Tongue (tissue), 2 donors: ENCODE data around the gene NFIB. TPM values are rescaled to one million over a fixed set of nuclear protein-coding genes. Genes with fewer than 3 reads are reported as not detected.

Experiments used
- DNase-seq: peaks from one replicate; pipeline ENCODE4 v3.0.0-alpha.2; 2015
- total RNA-seq: library from RNA; depleted of rRNA; stranded (reverse); fragments of >200 nt; gene quantifications from one replicate; pipeline ENCODE4 v1.2.3, GENCODE V29; 2014

Gene NFIB
- total RNA-seq = 161 TPM

DNA sequence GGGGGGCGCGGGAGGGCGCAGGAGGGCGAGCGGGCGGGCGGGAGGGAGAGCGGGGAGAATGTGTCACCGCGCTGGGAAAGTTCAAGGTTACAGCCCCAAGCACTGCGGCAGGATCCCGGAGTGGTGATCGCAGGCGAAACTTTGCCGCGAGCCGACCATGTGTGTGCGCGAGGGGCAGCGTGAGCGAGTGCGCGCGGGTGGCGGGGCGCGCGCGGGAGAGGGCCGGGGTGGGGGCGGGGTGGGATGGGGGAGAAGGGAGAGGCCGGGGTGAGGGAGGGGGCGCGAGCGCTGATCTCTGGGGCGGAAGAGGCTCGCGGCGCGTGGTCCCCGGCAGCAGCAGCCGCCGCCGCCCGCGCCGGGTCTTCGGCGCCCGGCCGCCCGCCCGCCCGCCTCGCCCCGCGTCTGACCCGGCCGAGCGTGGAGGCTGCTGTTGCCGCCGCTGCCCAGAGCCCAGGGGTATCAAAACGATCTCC is at the start of gene NFIB:
TSS of gene NFIB (minus strand) at position 191 of the 473 bp plus-strand sequence. CDS start 630 bp downstream, outside the sequence.
- DNase-seq = peak; percentile 85

DNA sequence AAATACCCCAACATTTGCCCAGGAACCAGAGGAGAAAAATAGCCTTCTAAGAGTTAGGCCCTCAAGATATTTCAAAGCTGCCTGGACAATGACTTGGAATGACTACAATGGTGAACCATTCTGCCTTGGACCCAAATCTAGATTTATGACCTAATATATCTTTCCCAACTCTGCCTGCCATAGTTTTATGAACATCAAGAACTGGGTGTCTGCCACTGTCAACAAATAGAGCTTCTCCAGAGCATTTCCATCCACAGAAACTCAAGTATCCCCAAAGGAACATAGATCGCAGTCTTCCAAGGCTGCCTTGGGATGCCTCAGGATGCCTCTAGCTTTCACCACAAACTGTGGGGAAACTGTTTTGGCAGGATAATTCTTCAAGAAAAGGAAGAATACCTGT is 48.2 kb upstream of the NFIB start:
- no peak for DNase-seq

DNA sequence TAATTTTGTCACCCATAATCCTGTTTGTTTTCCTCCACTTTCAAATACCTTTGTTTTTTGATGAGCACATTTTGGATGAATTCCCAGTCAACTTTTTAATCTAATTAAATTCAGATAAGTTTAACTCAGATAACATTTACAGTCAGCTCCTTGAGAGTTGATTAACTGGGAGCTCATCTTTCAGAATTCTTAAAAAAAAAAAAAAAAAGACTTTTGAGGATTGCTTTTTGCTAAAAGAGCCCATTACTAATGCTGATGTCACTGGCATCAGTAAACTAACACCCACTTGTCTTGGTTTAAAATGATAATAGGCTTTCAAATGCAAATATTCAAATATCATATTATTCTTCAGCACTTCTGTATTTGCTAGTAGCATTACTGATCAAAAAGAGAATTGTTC is 47.1 kb upstream of the NFIB start:
- DNase-seq = no peak

DNA sequence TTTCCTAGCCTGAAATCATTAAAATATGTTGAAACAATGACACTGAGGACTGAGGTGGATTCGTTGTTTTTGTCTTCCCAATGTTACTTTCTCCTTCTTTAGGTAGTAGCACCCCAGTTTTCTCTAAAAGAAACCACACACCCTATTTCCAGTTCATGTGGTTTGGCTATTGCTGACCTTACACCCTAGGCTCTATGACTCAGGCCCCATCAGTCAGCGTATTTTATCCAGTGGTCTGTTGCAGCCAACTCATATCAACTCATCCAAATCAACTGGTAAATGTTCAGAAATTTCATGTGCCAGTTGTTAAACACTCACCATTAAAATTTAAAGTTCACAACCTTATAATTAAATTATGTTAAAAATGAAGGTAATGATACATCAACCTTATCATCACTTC is 44.6 kb upstream of the NFIB start:
- no peak for DNase-seq

DNA sequence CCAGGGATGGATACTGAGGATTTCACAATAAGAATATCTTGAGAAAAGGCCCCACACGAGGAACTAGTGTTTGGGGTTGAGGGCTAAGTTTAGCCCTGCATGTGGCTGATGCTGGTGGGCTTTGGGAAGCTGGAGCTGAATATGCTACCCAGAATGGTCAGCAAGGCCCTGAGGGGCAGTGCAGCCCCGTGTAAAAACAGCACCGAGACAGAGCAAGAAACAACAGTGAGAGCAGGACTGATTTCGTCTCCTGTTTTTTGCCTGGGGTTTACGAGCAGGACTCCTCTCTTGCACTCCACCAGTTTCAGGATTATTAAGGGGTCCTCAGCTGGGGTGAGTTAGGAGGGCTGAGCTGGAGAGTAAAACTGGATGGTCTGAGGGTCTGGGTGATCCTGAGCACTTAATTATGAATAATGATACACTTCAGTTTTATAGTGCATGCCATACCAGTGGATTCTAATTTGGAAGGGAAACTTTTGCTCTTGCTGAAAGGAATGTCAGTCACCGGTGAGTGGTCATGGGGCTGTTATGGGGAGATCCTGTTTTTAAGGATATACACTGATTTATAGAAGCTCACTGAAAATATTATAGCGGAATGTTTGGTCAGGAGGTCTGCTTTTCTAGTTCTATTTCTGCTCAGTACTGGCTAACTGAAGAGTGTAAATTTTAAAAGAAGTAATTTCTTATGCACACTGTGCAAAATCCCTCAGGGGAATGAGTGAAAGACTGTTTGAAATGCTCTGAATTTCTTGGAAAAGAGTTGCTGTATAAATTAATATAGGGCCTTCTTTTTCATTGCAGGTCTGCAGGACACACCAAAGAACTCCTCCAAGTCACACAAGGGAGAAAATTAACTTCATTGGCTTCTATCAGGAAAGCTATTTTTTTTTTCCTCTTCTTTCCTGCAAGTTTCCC is 42.7 kb upstream of the NFIB start:
- DNase-seq = peak; percentile 37

DNA sequence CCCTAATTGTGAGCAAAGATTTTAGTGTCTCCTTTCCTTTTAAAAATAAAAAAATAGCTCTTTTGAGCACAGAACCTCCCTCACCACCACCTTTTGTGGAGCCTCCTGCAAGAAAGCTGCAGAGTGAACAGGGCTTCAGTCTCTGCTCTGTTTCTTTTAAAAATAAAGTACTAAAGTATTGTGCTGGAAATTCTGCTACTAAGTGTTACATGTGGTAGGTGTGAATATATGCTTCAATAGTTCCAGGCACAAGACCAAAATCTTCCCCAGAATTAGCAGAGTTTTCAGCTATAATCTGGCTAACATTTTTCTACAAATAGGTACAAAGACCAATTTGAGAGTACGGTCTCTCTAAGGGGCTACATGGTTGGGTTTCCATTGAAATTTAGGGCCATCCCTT is 40.3 kb upstream of the NFIB start:
- DNase-seq = no peak

DNA sequence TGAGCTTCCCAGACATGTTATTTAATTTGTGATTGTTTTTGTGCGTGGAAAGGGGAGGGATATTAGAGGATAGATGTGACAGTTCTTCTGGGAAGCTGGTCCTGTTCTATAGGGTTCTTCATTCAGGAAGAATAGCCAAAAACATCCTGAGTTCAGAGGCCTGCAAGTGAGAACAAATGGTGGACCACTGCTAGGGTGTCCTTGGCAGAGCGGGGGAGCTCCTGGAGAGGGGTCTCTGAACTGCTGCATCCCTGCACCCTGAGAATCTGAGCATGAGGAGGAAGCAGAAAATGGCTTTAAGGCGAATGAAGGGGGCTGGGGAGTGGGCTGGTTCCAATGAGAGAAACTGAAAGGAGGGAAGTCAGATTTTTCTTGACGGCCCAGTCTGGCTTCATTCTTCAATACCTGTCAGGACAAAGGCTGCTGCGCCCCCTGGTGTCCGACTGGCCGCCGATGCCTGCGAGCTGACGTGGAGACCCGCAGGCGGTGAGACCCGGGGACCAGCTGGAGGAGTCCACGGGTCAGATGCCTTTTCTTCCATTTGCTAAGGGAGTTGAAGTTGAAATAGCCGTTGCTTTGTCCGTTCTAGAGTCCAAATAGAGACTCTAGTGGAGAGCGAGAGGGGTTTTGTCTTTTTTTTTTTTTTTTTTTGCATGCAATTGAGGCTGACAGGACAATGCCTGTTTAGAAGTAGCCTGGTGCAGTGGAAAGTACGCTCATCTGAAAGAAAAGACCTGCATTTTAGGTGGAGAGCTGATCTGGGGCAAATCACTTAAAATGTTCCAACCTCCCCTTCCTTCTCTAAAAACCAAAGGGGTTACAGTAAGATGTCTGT is 39.5 kb upstream of the NFIB start:
- DNase-seq = peak; percentile 97

DNA sequence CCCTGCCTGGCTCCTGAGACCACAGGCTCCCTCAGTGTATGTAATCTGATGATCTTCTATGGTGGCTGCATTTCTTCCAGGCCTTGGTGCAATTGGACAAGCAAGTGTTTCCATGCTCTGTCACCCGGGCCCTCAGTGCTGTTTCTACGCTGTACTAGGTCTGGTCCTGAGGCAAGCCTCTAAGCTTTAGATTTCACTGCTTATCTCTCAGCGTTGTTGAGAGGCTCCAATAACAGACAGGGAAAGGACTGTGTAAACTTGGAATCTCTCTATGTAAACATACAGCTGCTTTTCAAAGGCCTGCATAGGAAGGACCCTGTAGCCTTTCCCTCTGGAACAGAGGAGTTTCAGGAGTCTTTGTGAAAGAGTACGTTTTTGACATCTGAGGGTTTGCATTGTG is 38.6 kb upstream of the NFIB start:
- no peak for DNase-seq

DNA sequence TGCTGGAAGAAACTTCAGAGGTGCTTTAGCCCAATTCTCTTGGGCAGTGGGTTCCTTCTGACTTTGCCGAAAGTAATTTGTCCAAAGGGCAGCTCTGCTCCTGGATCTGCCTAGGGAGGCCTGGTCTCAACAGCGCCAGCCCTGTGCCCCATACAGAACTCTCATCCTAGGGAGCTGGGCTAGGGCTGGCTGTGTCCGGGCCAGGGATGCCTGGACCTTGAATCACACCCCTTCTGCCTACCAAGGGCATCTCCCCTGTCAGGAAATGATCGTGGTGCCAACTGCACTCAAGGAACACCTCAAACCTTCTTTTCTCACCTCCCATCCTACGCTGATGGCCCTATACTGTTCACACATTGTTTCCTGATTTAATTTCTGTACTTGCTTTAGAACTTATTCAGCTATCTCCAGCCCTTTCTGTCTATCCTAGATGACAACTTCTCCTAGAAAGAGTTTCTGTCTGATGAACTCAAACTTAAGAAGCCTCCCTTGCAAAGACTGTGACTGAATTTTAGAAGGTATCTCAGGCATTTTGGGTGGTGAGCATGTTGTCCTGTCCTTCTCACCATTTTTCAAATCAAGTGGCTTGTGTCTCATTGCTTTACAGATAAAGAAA is 37.4 kb upstream of the NFIB start:
- no peak for DNase-seq

DNA sequence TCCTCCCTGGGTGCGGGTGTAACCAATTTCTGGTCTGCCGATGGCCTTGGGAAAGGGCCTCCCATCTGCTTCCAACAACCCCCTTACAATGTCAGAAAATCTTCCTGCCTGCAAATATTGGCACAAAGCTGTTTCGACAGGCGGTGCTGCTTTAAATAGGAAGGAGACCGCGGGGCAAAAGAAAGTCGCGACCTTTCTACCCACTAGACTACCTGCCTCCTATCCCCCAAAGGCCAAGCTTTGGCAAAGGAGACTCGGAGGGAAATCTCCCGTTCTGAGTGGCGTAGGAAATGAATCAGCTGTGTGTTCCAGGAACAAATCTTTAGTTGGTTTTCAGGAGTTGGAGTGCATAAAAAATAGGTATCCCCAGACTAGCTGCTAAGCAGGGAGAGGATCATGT is 36.8 kb upstream of the NFIB start:
- peak; percentile 43 for DNase-seq

DNA sequence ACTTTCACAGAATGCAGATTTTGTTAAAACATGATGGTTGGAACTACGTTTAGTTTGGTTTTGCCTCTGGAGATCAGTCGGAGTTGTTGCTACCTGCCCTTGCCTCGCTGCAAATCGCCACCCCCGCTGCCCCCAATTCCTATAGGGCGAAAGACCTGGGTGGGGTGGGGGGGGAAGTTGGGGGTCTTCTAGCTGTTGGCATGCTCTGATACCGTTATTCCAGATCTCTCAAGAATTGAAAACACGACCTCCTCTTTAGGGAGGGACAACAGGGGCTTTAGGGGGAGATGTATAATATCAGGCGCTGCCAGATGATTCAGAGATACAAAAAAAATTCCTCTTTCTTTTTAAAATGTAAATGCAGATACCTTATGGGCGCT is 36.4 kb upstream of the NFIB start:
- no peak for DNase-seq

DNA sequence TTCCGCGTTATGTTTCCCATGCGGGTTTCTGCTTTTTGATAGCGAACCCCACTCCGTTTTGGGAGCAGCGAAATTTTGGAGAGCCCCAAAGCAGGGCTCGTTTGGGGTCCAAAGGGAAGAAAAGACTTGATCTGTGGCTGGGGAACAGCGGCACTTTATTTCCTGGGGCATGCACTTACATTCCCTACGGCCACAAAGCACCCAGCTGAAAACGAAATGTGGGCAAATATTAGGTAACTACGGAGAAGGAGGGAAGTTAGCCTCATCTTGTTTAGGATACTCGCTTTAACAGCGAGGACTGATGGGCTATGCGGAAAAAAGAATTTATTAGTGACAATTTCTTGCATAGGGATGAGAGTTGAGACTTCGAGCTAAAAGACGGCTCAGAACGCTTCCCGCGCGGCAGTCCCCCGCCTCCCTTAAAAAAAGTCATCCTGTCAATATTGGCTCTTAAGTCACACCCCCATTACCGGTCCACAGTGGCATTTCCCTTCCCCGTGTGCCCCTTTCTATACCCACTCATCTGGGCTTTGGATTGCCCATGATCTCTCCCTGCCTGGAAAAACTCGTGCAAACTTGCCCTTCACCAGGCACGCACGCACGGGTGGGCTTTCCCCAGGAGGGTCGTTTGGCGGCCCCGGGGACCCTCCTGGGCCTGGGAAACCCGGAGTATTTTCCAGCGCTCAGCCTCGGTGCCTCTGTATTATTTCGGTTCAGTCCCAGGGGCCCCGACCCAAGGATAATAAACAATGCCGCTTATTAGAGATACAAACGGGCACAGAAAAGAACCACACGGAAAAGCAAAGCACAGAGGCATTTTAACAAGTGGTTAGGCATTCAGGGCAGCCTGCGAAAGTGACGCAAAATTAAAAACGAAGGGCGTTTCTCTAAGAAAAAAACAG is 35.8 kb upstream of the NFIB start:
- peak; percentile 50 for DNase-seq

DNA sequence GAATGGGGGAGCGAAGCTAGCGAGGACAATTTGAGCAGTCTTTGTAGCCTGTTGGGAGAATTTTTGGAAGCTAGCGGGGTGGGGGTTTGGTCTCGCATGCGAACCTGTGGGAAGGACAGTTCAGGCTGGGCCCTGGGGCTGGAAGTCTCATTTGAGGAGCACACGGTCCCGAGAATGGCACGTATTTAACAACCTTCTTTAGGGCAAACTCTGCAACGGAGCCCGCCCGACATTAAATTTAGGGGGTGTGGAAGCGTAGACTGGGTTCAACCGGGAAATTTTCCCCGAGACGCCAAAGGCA is 35.2 kb upstream of the NFIB start:
- no peak for DNase-seq

DNA sequence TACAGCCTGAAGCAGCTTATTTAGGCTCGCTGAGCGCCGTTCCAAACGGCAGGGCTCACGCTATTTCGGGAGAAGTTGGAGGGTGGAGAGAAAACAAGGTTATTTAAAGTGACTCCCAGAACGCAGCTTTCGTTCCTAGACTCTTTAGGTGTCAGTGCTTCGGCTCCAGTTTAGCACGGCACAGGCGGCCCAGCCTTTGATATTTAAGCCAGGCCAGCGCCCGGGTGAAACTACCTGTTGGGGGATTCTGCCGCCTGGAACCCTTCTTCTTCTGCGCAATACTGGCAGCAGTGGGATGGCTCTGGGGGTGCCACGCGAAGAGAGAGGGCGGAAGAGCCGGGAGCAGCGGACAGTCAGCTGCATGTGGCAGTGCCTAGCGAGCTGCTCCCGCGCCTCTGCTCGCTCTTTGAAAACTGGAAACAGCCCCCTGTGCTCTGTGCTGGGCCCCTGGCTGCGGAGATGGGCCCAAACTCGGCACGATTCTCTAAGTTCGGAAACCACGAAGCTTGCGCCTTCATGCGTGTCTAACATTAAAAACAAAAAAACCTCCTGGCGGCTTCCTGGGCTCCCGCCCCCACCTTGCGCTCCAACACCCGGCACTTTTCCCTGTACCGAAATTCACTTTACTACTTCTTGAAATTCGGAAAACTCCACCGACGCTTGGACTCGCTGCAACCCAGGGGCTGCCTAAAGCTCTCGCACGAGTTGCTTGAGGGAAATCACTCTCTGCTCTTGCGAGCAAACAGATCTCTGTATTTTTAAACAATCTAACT is 34.6 kb upstream of the NFIB start:
- peak; percentile 70 for DNase-seq

DNA sequence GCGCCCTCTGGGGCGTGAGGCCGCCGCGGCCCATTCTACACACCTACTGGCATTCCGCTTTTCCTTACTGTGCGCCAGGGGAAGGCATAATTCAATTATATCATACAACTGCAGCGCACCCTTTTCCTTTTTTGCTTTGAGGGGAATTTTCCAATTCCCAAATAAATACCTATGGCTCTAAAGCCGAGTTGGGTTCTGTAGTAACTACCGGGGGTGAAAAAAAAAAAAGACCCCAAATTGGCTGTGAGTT is 34.1 kb upstream of the NFIB start:
- DNase-seq = no peak

DNA sequence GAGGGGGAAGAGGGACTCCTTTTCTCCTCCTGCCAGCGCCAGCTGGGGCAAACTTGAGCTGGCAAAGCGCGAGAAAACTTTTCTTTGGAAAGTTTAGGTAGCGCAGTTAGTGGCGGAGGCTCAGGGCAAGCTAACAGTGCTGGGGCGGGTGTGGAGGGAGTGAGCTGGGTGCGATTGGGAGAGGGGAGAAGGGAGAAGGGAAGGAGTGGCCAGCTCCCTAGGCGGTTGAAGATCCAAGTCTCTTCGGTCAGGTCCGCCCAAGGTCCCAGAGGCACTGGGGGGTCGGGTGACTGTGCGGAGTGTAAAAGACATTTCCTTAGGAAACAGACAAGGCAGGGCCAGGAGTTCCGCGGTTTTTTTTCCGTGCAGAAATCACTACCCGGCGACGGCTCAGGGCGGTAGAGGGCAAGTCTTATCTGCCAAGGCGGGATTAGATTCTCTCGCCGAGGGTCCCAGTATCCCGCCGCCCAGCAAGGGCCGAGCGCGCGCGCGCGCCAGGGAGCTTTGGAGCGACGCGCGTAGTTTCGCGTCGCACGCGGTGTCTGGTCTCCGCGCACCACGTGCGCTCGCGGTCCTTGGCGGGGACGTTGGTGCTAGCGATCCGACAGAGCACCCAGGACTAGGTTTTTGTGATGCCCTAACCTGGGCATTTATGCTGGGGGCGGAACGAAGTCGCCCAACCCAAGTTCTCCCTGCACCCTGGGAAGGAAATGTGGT is 33.6 kb upstream of the NFIB start:
- peak; percentile 79 for DNase-seq

DNA sequence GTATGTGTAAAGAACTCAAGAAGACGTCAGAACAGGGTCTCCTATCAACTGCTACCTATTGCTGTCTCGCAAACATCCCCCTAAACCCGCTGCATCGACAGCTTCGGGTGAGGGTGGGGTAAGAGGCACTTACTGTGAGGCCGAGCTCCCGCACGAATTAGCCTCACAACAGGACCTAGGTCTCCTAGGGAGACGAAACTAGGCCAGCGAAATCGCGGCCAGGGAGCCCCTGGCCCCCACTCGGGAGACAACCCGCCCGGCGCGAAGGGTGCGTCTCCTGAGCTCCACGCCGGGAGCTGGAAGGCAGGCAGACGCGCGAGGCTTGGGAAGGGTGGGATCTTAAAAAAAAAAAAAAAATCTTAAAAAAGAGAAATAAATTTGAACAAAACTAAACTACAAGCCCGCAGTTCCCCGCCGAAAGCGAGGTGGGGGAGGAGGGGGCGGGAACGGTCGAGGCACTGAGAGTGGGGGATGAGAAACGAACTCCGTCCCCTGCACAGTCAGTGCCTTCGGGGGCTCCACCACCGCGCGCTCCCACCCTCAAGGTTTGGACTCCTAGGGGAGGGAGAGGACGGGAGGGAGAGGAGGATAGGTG is 33.0 kb upstream of the NFIB start:
- no peak for DNase-seq

DNA sequence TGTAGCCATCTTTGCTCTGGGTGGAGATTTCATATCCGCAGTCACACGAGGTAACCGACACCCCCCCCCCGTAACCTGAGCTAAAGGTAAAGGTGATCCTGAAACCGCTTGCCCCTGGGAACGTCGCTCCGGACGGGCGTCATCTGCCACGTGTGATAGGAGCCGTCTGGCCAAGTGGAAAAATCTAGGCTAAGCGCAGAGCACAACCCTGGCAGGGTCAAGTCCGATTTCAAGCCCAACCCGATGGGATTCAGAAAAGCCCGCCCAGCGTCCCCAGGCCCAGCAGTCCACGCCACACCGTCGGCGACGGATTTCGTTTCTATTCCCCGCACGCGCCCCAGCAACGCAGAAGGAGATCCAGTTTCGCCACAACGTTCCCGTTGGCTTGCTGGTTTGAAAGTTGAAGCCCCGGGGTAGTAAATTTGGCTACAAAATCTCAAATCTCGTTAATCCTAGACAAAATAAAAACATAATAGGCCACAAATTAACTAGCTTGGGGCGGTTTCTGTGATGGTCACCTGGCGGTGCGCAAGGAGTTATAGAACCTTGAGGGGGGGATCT is 32.4 kb upstream of the NFIB start:
- DNase-seq = peak; percentile 58

DNA sequence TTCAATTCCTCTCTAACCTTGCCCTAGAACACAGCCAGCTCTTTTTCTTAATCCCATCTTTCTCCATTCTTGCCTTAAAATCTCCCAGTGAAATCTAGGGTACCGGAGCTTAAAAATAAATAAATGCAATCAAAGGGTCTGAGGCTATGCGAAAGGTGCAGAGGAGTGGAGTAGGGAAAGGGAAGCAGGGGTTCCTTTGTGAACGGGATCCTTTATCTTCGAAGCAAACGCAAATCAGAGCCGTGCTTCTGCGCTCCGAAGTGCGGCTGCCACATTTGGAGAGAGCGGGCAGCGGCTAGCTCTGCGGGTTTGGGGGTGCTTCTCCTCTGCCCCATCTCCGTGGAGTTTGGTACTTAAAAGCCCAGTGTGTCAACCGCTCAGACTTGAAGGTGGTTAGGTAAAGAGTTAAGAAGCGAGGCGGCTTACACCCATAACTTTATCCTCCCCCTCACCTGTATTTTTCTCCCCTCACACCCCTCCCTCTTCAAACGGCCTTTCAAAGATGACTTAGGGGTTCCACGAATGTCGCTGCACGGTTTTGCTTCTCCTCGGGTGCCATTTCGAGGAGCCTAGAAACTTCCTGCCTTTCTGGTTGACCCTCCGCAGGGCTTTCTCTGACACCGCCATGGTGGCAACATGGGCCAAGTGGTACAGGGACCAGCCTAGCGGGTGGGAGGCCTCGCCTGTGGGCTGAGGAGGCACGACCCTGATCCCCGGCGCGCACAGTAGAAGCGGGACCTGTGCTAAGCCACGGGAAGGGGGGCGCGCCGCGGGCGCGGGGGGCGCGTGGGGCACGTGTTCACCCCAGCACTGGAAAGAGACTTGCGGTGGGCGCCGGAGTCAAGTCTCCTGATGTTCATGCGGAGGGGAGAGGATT is 31.7 kb upstream of the NFIB start:
- no peak for DNase-seq
